GM19099 (cell line): Measurements from ENCODE around the gene GJA3.
A peak's percentile ranks its signal among the peaks of the same experiment; 100 is the strongest.

Experiments used
- POLR2A ChIP-seq: IDR thresholded peaks from 3 replicates; pipeline ENCODE4 v1.6.1; 2011; ENCODE audit warnings: low read depth; ENCODE audit not compliant: insufficient read length; ENCODE audit errors: extremely low read depth

Gene GJA3

DNA sequence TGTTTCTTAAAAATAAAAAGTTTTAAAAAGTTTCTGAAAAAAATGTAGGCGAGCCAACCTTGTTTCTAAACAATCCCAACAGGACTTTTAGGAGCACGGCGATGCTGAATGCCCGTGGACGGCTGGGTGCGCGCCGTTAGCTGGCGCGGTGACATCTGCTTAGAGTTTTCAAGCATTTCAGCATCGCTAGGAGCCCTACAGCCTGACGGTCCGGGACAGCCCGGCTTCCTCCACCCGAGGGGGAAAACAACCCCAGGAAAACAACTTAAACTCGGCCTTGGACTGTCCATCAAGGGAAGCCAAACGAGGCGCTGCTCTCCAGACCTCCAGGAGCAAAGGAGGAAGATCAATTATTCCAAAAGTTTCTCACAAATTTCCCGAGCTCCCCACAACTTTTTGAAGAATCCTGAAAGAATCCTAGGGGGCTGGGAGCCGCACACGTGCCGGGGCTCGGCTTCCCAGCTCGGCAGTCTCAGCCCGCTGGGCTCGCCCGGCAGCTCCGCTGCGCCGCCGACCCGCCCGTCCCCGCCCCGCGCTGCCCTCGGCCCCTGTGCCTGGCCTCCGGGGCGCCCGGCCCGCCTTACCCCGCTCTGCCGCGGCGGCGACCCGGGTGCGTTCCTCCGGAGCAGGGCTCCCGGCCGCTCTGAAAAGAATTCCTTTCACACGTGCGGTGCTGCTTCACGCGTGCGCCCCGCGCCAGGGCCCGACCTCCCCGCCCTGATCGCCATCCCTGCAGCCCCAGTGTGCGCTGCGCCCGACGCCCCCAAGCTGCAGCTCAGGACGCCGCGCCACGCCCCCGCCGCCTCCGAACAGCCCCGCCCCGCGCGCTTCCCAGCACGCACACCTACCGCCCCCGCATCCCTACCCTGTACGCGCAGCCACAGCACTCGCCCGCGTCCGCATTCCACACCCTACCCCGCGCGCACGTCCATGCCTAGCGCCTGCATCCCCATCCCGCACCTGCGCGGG, at the start of gene GJA3:
GJA3 (minus strand) TSS at position 747 of the 969 bp plus-strand sequence. CDS start 17,764 bp downstream, outside the sequence.
- TF ChIP-seq POLR2A: peak; percentile 31

DNA sequence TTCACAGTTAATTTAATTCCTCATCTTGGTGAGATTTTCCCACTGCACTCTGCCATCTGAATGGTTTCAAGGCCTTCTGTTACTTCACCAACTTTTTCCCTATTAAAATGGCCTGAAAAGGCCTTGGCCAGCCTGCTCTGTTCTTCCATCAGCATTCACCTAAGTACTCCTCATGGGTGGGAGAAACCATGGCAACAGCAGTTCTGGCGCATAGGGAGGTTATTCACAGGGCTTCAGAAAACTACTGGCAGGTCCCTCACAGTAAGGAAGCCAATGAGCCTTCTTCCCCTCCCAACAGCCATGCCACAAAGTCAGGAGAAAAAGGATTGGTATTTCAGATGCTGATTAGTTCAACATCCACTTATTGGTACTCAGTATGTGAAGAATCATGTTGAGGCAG, 49.1 kb upstream of the GJA3 start:
- TF ChIP-seq POLR2A: no peak

DNA sequence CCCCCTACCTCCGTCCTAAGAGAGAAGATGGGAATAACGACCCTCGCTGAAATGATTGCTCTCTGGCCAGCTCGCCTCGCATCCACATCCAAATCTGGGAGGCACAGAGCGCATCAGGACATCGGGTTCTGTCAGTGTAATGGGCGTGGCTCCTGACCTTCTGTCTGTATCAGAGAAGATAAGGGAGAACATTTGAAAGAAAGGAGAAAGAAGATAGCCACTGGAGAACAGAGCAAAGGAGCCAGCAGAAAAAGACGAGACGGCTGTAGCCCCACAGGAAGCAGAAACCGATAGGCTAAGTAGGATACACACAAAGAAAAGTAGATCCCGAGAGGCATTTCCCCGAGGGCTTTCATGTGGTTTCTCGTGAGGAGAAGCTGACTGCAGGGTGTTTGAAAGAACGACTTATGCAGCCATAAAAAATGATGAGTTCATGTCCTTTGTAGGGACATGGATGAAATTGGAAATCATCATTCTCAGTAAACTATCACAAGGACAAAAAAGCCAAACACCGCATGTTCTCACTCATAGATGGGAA, 45.9 kb upstream of the GJA3 start:
- TF ChIP-seq POLR2A: no peak

DNA sequence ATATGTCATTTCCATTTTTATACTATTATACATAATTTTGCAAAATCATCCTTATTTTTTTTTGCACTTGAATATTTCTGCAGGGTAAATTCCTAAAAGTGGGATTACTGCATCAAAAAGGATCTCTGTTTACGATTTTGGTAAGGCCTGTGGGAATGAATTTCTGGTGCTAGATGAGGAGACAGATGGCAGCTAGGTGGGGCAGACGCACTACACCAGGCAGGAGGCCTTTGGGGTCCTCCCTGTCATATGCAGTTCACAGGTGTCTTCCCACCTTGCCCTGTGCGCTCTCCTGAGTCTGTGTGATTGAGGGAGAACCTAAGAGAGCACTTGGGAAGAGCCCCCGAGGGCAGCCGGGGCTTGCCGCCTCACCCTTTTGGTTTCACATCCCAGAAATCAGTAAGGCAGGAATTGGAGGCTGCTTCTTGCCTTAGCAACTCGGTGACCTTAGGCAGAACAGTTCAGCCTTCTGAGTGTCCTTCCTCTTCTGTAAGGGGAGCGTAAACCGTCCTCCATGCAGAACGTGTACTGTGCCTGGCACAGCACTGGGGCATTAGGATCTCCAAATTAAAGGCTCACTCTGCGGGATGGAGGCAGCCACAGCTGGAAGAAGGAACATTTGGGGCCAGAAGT, 45.3 kb upstream of the GJA3 start:
- no peak for TF ChIP-seq POLR2A

DNA sequence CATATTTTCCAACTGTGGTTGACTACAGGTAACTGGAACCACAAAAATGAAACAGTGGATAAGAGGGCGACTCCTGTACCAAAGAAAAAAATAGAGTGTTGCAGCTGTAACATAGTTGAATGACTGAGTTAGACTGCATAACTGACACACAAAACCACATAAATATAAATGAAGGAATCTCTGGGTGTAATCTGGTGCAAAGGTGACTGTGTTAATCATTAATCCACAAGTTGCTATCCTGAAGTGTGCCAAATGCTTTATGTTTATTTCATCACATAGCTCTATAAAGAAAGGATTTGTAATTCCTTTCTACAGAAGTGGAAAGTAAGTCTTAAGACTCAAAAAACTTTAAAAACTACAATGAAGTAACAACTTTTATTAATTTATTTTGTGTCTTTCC, 37.9 kb upstream of the GJA3 start:
- no peak for TF ChIP-seq POLR2A

DNA sequence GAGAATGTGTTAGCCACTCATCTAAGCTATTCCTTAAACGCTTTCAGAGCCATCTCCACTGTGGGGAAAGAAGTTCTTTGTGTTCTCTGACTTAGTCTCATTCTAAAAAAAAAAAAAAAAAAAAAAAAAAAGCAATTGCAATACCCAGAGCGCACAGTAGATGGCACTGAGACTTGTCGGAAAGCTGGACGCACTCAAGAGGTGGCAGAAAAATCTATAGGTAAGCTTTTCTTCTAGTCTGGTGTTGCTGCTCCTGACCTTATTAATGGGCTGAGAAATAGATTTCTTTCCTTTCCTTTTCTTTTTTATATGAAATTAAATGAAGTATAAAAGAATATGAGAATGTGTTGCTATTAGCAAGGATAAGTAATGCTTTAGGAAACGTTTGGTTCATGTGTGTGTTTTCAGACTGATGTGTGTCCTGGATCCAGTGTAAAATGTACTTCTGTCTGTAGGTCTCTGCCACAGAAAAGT, 36.5 kb upstream of the GJA3 start:
- TF ChIP-seq POLR2A: no peak

DNA sequence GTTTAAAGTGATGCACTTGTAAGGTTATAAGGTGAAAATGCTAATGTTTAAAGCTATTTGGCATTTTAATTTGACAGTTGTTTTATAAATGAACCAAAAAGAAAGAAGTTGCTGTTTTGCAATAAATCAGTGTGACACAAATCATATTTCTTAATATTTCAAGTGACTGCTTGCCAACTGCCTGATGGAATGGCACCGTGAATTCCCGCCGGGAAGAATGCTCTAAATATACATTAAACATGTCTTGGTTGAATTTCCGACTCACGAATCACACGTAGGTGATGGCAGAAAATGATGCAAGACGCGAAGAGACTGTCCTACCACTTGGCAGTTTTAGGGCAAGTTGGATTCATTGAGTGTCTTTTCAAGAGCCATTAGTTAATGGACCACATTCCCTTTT, 34.9 kb upstream of the GJA3 start:
- no peak for TF ChIP-seq POLR2A

DNA sequence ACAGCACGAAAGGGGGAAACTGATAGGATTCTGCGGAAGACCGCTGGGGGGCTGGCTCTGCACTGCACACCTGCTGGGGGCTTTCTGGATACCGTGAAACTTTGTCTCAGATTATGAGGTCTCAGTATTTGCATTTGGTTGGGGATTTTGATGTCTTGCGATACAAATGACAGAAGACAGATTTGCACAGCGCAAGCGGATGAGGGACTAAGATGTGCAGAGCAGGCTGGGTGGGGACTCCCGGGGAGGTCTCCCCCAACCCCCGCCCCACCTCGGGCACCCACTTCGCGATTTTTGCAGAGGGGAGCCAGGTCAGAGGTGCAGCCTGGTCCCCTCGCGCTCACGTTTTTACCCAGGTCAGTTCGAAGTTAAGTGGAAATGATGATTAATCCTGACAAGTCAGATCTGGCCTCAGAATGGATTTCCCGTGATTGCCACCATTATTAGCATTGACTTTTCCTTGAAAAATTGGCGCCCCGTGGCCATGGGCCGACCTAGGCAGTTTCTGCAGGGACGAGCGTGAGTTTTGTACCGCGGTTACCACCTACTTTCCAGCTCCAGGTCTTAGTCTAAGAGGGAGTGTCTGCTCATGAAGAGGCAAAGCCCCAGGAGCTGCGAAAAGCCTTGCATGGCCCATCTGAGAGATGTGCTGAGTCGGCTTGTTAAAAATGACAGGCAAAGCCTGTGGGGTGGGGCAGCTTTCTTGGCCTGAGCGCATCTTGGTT, 33.2 kb upstream of the GJA3 start:
- TF ChIP-seq POLR2A: no peak

DNA sequence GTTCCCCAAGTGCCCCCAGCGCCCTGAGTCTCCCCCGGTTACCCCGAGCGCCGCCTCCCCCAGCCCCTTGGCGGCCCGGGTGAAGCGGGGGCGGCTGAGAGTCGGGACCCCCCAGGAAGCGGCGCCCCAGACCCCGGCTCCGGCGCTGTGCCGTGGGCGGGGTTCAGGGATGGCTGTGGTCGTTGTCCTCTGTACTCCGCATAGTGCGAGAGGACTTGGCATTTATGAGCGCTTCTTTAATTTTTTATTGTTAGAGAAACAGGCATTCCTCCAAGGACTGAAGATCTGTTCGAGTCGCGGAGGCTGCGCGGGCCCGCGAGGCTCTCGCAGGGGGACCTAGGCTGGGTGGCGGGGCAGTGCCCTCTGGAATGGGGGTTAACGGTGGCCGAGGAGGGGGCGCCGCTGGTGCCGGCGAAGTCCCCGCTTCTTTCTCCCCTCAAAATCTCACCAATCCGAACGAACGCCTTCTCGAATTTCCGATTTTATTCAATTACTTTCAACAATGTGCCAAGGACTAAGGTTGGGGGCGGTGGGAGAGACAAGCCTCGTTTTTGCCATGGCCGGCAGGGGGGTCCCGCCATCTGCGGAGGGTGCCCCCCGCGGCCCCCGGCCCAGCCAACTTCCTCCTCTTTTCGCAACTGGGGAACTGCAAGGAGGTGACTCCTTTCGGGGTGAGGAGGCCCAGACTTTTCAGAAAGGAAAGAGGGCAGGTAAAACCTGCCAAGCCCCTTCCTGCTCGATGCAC, 32.5 kb upstream of the GJA3 start:
- TF ChIP-seq POLR2A: no peak

DNA sequence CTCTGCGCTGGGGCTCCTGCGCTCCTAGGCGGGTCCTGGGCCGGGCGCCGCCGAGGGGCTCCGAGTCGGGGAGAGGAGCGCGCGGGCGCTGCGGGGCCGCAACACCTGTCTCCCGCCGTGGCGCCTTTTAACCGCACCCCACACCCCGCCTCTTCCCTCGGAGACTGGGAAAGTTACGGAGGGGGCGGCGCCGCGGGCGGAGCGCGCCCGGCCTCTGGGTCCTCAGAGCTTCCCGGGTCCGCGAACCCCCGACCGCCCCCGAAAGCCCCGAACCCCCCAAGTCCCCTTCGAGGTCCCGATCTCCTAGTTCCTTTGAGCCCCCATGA, 31.9 kb upstream of the GJA3 start, which contains the start of gene GJB2:
GJB2 (minus strand) TSS at position 103 of the 326 bp plus-strand sequence. CDS start 3,357 bp downstream, outside the sequence.
- no peak for TF ChIP-seq POLR2A

DNA sequence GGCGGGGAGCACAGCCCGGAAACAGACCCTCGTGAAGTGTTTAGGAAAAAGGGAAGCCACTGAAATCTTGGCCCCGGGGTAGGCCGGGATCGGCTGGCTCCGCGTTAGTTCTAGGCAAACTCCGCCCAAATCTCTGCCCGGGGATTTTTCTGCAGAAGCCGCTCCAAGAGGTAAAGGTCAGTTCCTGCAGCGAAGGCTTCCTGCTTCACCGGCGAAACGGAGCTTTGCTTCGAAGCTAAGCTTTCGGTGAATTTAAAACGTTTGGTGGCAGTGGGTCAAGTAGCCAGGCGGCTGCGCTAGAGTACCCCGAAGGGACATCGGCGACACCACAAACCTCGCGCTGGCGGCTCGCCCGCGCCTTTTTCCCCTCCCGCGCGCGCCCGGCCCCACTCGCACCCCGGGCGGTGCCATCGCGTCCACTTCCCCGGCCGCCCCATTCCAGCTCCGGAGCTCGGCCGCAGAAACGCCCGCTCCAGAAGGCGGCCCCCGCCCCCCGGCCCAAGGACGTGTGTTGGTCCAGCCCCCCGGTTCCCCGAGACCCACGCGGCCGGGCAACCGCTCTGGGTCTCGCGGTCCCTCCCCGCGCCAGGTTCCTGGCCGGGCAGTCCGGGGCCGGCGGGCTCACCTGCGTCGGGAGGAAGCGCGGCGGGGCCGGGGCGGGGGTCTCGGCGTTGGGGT, 31.4 kb upstream of the GJA3 start:
- no peak for TF ChIP-seq POLR2A

DNA sequence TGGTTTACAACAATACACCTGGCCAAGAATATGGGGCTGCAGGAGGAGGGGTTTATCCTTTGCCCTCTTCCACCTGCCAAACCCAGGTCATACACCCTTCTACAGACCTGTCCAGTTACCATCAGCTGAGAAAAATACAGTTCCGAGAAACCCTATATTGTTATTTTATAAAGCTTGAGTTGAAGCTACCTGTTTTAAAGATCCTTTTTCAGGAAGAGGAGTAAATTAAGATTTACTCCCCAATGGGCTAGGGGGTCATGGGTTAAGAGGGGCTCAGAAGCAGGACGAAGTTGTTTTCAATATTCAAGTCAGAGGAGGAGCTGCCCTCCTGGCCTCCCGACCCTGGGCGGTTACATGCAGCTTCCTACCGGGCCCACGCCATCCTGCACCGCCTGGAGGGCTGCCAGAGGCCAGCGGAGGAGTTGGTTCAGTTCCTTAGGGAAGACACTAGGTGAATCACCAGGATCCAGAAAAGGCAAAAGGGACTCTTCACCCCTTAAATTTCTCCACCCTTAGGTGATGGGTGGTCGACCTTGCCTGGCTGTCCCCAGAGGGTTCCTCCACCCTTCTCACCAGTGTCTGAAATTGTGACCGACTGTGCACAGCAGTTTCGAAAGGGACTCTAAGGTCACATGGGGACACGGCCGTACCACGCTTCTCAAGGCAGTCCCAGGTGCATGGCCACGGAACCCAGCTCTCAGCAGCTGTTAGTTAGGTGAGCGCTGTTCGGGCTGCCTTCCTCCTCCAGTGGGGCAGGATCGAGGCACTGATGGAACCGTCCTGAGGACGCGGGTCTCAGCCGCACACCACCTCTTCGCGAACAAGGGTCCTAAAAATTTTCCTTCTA, 30.7 kb upstream of the GJA3 start:
- TF ChIP-seq POLR2A: no peak

DNA sequence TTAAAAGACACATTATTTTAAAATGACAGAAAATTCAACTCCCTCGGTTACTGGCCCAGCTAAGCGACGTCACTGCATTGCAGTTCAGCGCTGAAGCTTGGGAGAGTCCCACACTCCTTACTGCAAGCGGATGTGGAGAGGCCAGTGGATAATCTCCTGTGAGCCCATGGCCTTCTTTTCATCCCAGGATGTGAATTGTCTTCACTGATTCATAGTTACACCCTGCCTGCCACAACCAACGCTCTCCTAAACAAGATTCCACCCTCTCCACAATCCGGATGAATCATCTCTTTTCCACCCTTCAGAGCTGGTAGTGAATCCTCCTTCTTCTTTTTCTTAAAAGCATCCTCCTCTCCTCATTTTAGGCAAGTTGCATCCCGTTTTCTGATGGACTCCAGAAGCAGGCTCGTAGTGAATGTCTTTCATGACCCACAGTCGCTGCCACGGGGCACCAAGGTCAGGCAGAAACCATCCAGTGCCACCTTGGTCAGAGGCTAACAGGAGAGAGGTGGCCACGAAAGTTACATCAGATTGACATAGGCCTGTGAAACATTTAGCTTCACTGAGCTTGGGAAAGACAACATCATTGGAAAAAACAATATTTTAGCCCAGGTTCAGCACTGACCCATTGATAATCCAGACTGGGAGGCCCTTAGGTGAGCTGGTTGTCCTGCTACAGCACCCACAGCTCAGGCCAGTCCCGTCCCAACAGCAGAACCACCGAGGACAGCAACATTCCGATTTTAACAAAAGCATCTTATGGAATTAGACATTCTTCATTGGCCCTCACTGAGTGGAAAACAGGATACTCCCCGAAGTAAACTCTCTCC, 29.8 kb upstream of the GJA3 start:
- TF ChIP-seq POLR2A: no peak

DNA sequence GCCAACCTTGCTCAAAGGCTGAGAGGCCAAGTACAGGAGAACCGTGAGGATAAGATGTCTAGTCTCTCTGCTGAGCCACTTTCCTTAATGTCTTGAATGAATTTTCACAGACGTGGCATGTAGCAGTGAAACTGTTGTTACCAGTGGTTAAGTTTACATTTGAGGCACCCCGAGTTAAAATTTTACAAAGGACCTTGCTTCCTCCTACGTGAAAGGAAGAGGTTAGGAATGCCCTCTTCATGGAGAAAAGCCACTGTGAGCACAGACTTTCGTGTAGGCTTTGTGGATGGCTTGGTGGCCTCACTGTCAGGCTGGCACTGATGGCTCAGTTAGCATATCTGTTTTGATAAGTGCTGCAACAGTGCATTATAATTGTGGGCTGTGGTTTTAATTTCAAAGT, 29.2 kb upstream of the GJA3 start:
- no peak for TF ChIP-seq POLR2A
